Suppressor macrophage treated with lipopolysaccharide for 1 hour (primary cell): ENCODE results near the gene AK5.

Experiments used
- DNase-seq, 3 donors: peaks; one replicate each; pipeline ENCODE4 v3.0.0-alpha.2; 2020 to 2022

The AK5 gene

DNA sequence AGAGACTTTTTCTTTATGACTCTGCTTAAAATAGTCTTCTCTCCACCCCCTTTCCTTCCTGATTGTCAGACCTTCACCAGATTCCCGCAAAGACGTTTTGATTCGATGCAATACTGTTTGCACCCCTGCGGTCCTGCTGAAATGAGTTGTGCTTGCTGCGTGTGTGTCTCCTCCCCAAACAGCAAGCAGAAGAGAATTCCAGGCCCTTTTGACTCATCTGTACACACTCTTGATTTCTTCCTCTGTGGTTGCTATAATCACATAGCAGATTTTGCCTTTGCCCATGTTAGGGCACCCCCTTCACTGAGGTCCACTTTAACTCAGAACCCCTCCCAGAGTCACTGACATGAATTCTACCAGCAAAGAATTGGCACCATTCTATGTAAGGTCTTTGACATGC lies 264.2 kb downstream of the AK5 start:
- DNase-seq, result no peak

DNA sequence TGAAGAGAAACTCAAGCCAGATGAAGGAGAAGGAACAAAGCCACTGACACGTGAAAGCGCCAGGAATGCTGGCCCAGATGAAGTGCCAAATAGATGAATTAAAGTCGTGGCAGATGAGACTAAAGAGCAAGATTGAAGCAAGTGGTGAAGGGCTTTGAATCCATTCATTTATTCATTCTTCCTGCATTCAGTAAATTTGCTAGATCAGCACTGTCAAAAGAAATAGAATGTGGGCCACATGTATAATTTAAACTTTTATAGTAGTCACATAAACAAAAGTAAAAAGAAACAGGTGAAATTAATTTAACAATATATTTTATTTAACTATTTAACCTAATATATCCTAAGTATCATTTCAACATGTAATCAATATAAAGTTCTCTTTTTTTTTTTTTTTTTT lies 265.1 kb downstream of the AK5 start:
- DNase-seq, result no peak

DNA sequence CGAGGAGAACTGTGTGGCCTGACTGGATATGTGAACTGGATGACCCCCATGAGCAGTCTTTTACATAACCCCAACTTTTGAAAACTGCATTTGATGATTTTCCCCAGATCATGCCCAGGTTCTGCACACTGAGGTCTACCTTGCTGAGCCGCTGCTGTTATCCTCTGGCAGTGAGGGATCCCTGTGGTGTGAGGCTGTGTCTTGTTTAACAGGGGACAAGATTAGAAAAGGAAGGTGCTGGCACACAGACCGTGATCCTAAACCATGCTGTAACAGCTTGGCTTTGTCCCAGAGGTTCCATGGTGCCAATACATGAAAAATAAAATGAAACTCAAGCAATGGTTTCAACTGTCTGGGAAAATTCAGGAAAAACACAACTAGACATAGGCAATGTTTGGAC lies 266.5 kb downstream of the AK5 start:
- DNase-seq, result no peak

DNA sequence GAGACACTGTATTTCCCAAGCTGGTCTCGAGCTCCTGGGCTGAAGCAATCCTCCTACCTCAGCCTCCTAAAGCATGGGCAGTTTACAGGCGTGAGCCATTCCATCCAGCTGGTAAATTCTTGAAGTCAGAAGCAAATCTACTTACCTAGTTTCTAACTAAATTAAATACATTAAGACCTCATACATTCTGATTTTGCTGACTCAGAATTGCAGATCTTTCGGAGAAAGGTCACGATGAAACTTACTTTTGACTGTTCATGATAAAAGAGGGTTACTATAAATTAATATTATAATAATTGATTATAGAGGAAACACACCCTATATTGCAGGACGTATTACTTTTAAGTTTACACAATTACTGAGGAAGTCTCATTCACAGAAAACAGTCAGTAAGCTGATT lies 268.3 kb downstream of the AK5 start:
- DNase-seq, result no peak

DNA sequence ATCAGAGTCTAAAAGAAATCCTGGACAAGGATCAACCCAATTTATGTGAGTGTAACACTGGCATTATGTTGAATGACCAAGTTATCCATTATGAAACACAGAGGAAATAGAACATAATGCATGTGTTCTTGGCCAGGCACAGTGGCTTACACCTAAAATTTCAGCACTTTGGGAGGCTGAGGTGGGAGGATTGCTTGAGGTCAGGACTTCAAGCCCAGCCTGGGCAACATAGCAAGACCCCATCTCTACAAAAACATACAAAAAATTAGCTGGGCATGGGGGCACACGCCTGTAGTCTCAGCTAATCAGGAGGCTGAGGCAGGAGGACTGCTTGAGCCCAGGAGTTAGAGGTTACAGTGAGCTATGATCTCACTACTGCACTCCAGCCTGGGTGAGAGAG lies 270.8 kb downstream of the AK5 start:
- DNase-seq, result no peak

- no peak for DNase-seq
Measured at GRCh38 chr1:77553568-77554291, 271.9 kb downstream of the AK5 start.

DNA sequence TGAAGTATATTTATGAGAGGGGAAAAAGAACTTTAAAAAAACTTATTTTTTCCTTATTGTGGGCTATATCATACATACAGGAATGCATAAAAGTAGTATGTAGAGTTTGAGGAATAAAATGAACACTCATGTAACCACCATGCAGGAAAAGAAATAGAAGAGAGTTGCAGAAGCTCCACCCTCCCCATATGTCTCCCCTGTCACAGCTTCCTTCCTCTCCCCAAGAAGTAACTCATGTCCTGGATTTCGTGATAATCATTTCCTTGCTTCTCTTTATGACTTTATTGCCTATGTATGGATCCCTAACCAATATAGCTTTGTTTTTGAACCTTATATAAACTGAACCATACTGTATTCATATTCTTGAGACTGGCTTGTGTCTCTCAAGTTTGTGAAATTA lies 274.2 kb downstream of the AK5 start:
- DNase-seq, result no peak

- no peak for DNase-seq
Measured at GRCh38 chr1:77557053-77557452, 275.2 kb downstream of the AK5 start.

DNA sequence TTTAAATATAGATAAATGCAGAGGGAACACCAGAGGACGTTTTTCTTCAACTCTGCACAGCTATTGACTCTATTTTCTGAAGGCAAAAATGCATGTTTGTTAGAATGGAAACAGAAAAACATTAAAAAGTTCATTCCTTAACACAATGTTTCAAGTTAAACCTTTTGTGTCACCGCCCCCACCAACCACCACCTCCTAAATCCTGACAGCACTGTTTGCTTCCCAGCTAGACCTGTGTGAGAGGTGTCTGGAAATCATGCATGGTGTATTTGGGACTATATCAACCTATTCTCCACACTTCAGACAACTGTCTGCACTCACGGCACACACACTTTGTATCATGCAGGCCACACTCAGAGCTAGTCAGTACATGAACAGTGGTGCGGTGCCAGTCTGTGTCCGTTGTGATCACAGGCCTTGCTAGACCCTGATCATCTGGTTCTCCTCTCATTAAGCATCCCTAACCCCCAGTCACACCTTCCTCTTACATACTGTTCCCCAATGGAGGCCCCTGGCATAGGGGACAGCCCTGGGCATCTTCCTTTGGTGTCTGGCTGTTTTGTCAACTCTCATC lies 276.9 kb downstream of the AK5 start:
- DNase-seq, result no peak

GRCh38 chr1:77560741-77561140 lies 278.9 kb downstream of the AK5 start:
- no peak for DNase-seq

- DNase-seq, result no peak
Measured at GRCh38 chr1:77562596-77563150, 280.9 kb downstream of the AK5 start.

- no peak for DNase-seq
Measured at GRCh38 chr1:77565321-77565720, 283.5 kb downstream of the AK5 start.

DNA sequence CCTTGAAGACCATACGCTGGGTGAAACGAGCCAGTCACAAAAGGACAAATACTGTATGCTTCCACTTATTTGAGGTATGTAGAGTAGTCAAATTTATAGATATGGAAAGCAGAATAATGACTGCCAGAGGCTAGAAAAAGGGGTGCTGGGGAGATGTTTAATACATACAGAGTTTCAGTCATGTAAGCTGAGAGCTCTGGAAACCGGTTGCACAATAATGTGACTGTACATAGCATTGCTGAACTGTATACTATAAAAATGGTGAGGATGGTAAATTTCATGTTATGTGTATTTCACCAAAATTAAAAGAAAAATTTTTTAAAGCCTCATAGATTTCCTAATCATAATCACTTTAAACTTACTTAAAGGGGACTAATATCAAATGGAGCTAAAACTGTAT lies 289.8 kb downstream of the AK5 start:
- no peak for DNase-seq

DNA sequence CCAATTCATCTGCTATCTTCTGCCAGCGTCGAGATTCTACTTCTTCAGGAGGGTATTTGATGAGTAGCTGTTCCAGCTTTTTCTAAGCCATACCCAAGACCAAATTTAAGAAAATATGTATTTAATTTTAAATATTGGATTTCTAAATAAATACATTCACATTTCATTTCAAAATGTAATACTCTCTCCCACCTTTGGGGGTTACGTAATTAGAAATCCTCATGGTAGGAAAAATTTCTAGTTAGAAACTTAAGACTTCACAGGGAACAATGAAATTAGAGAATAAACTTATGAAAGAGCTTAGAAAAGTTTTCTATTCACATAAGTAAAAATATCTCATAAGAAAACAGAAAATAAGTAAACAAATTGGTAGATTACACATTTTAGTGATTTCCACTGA lies 297.7 kb downstream of the AK5 start:
- no peak for DNase-seq

DNA sequence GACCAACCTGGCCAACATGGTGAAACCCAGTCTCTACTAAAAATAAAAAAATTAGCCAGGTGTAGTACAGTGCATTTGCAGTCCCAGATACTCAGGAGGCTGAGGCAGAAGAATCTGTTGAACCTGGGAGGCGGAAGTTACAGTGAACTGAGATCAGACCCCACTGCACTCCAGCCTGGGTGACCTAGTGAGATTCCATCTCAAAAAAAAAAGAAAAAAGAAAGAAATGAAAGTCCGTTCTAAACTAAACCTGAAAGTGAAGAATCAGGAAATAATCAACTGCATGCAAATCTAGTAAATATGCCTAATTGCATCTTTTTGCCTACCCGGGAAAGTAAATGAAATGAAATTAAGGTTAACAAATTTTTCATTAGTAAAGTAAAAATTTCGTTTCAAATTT lies 301.1 kb downstream of the AK5 start:
- DNase-seq, result no peak

GRCh38 chr1:77583483-77583882 lies 301.7 kb downstream of the AK5 start:
- DNase-seq, result no peak

DNA sequence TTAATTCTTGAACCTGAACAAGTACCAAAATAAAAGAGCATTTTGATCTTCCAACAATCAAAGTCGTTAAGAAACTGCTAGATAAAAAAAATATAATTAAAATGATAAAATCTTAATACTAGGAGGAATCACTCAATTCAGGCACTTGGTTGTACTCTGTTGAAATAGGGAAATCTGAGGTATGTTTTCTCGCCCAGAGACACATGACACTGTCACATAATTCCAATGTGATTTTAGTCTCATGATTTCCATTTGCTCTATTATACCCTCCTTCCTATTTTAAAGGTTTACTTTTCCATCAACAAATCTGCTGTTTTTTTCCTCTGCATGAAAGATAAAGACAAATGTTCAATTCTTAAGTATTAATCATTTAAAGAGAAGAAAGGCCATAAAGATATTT lies 303.1 kb downstream of the AK5 start:
- DNase-seq, result peak; percentile 9 to 21 (median 15)

- no peak for DNase-seq
Measured at GRCh38 chr1:77585610-77586314, 303.9 kb downstream of the AK5 start.

- no peak for DNase-seq
Measured at GRCh38 chr1:77589231-77589630, 307.4 kb downstream of the AK5 start.

GRCh38 chr1:77590651-77591050 lies 308.8 kb downstream of the AK5 start:
- DNase-seq, result peak; percentile 15 to 65 (median 45)

- DNase-seq, result no peak
Measured at GRCh38 chr1:77592906-77593305, 311.1 kb downstream of the AK5 start.

GRCh38 chr1:77594366-77595112 lies 312.7 kb downstream of the AK5 start:
- peak in 1 of 3 donors; percentile 27 for DNase-seq

GRCh38 chr1:77597310-77597709 lies 315.5 kb downstream of the AK5 start:
- DNase-seq, result no peak
